ENCODE measurements around the gene GSG1.
"Not testable (repeated sequence)": the region's sequence is repeated elsewhere in the genome, so short reads cannot be mapped to it uniquely, and the experiment has no call there.

Gene GSG1

GRCh38 chr12:13042666-13043230 is 60.7 kb downstream of the GSG1 start:
- in situ Hi-C loops (cut with MboI; ENCODE audit: low sequenced_read_pairs, unreplicated experiment): no loop called here

GRCh38 chr12:13041224-13041623 is 62.2 kb downstream of the GSG1 start:
- in situ Hi-C loops (cut with MboI; ENCODE audit: low sequenced_read_pairs, unreplicated experiment): no loop called here
- TF ChIP-seq, protein P1, sequence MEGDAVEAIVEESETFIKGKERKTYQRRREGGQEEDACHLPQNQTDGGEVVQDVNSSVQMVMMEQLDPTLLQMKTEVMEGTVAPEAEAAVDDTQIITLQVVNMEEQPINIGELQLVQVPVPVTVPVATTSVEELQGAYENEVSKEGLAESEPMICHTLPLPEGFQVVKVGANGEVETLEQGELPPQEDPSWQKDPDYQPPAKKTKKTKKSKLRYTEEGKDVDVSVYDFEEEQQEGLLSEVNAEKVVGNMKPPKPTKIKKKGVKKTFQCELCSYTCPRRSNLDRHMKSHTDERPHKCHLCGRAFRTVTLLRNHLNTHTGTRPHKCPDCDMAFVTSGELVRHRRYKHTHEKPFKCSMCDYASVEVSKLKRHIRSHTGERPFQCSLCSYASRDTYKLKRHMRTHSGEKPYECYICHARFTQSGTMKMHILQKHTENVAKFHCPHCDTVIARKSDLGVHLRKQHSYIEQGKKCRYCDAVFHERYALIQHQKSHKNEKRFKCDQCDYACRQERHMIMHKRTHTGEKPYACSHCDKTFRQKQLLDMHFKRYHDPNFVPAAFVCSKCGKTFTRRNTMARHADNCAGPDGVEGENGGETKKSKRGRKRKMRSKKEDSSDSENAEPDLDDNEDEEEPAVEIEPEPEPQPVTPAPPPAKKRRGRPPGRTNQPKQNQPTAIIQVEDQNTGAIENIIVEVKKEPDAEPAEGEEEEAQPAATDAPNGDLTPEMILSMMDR (IDR thresholded peaks at IDR 0.05; ENCODE audit: borderline replicate concordance, control extremely low read depth, extremely low read depth, insufficient read depth, missing control alignments): no peak
- DNase-seq (ENCODE audit: low spot score): no peak

More at GRCh38 chr12:13042666-13043230, 60.7 kb downstream of the GSG1 start:
- TF ChIP-seq, protein P1 (IDR thresholded peaks at IDR 0.05; ENCODE audit: borderline replicate concordance, control extremely low read depth, extremely low read depth, insufficient read depth, missing control alignments): no peak
- DNase-seq (ENCODE audit: low spot score): no peak

DNA sequence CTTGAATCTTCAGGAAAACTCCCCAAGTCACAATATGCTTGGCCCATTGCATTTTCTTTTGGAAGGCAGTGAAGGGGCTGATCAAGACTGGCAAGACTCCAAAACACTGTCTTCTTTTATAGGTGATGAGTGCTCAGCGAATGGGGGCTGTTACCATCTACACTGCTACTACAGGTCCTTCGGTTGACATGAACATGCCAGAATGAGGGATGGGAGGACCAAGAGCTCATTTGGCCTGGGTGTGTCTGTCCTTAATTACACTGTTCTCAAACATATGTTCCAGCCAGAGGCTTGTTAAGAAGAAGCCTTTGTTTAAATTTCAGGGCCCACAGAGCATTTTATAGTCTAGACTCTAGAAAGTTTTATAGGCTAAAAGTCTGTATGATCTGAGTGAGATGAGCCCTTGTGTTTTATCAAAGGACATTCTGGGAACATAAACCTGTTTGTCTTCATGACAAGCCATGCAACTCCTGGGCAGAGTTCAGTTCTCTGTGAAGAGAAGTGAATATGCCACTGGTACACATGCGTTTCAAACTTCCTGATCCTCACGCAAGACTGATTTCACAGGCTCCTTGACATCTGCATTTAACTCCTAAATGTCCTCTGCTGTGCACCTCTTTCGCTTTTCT is 64.0 kb downstream of the GSG1 start:
- TF ChIP-seq, protein P1 (IDR thresholded peaks at IDR 0.05; ENCODE audit: borderline replicate concordance, control extremely low read depth, extremely low read depth, insufficient read depth, missing control alignments): no peak
- in situ Hi-C loops (cut with MboI; ENCODE audit: low sequenced_read_pairs, unreplicated experiment): no loop called here
- no peak for DNase-seq (ENCODE audit: low spot score)

DNA sequence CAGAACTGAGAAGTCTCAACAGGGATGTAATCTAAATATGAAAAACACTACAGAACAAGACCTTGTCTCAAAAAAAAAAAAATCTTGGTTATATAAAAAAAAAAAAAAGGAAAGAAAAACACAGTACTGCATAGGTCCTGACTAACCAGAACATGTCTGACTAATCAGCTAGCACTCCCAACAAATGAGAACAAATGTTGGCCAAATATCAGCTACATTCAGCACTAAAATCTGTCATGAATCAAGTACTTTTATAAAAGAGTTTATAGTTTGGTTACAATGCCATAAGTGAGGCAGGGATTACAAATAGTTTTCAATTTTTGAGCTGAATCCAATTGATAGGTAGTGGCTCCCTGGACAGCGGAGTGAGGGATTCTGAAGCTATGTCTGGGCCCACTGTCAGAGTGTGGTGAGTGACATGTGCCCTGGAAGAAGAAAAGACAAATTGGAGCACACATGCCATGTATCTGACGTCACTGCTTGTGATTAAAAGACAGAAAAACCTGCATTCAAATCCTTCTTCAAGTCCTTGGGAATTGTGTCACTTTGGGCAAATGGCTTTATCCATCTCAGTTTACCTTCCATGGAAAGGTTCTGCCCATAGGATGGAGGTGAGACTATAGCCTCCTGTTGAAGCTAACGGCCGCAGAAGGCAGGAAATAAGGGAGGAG is 64.8 kb downstream of the GSG1 start:
- TF ChIP-seq, protein P1 (IDR thresholded peaks at IDR 0.05; ENCODE audit: borderline replicate concordance, control extremely low read depth, extremely low read depth, insufficient read depth, missing control alignments): no peak
- DNase-seq (ENCODE audit: low spot score): no peak
- in situ Hi-C loops (cut with MboI; ENCODE audit: low sequenced_read_pairs, unreplicated experiment): no loop called here

DNA sequence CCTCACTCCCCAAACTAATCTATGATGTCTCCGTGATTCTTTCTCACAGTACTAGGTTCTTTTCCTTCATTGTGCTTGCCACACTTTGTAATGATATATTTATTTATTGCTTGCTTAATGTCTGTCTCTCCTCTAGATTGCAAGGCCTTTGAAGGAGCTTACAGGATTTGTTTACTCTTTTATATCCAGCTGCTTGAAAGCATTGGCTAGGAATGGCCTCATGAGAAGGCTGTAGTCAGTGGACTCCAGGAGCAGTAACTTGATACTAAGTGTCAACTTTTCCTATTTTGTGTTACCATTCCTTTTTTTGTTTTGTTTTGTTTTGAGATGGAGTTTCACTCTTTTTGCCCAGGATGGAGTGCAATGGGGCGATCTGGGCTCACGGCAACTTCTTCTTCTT is 66.6 kb downstream of the GSG1 start:
- in situ Hi-C loops (cut with MboI; ENCODE audit: low sequenced_read_pairs, unreplicated experiment): no loop called here
- no peak for DNase-seq (ENCODE audit: low spot score)
- TF ChIP-seq, protein P1 (IDR thresholded peaks at IDR 0.05; ENCODE audit: borderline replicate concordance, control extremely low read depth, extremely low read depth, insufficient read depth, missing control alignments): no peak

DNA sequence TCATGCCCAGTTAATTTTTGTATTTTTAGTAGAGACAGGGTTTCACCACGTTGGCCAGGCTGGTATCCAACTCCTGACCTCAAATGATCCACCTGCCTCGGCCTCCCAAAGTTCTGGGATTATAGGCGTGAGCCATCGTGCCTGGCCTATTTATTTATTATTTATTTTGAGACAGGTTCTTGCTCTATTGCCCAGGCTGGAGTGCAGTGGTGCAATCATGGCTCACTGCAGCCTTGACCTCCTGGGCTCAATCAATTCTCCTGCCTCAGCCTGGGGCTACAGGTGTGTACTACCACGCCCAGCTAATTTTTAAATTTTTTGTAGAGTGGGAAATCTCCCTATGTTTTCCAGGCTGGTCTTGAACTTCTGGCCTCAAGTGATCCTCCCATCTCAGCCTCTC is 68.1 kb downstream of the GSG1 start:
- in situ Hi-C loops (cut with MboI; ENCODE audit: low sequenced_read_pairs, unreplicated experiment); DNase-seq (ENCODE audit: low spot score): not testable (repeated sequence)
